ENCODE measurements around the gene ME3.

DNA sequence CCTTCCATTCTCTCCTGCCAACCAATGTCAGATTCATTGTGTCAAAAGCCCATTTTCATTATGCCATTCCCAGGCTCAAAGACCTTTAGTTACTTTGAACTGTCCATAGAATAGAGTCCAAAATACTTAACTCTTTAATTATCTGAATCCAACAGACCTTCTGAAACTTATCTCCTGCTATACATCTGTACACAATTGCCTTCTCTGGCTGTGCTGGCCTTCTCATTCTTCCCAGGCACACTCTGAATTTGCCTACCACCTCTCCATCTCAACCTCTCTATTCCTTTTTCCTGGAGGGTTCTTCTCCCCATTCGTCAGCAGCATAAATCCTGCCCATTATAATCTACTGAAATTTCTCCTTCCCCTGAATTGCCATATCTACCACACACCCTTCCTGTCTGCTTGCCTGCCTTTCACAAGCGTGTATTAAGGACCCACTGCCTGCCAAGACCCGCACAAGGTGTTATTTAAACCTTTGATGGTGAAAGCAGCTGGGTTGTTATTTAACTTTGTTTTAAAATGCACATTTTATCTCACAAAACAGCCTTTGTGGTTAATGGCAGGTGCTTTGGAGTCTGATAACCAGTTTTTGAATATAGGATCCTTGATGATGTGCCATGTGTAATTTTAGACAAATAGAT lies 171.8 kb downstream of the ME3 start:
- no peak for TF ChIP-seq POLR2A (IDR thresholded peaks at IDR 0.05)
- TF ChIP-seq POLR2AphosphoS5 (IDR thresholded peaks at IDR 0.05) = no peak
- TF ChIP-seq, protein P1, sequence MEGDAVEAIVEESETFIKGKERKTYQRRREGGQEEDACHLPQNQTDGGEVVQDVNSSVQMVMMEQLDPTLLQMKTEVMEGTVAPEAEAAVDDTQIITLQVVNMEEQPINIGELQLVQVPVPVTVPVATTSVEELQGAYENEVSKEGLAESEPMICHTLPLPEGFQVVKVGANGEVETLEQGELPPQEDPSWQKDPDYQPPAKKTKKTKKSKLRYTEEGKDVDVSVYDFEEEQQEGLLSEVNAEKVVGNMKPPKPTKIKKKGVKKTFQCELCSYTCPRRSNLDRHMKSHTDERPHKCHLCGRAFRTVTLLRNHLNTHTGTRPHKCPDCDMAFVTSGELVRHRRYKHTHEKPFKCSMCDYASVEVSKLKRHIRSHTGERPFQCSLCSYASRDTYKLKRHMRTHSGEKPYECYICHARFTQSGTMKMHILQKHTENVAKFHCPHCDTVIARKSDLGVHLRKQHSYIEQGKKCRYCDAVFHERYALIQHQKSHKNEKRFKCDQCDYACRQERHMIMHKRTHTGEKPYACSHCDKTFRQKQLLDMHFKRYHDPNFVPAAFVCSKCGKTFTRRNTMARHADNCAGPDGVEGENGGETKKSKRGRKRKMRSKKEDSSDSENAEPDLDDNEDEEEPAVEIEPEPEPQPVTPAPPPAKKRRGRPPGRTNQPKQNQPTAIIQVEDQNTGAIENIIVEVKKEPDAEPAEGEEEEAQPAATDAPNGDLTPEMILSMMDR (IDR thresholded peaks at IDR 0.05) = no peak
- TF ChIP-seq EP300 (IDR thresholded peaks at IDR 0.05) = no peak

Measured in gastroesophageal sphincter (tissue), 3 donors.